Measurements from ENCODE around the gene NME3.
"Not testable (repeated sequence)": the region's sequence is repeated elsewhere in the genome, so short reads cannot be mapped to it uniquely, and the experiment has no call there.

NME3 gene
- total RNA-seq = 15.9 to 25.5 reads per million in 2 donors

DNA sequence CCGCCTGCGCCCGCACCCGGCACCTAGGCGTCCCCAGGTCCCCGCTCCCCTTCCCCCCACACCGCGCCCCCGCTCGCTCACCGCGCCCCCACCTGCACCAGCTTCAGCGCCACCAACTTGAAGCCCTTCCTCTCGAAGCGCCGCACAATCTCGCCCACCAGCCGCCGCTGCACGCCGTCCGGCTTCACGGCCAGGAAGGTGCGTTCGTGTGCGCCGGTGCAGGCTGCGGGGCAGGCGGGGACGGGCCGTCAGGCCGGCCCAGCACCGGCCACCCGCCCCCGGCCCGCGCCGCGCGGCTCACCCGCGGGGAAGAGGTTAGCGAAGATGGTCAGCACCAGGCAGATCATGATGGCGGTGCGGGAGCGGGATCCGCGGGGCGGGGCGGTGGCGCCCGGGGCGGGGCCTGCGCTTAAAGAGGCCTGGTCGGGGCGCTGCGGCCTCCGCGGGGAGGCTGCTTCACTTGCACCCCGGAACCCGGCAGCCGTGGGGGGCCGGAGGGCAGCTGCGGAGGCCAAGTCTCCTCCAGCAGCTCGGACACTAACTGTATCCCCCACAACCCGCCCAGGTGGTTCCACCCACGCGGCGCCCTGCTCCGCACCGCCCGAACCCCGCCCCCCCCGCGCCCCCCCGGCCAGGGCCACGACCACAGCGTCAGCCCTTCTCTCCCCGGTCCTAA lies at the start of gene NME3:
NME3 (minus strand) TSS at position 356 of the 676 bp plus-strand sequence; CDS start at position 347, 9 bp downstream.
- DNase-seq = peak; percentile 52 to 82 (median 67)

DNA sequence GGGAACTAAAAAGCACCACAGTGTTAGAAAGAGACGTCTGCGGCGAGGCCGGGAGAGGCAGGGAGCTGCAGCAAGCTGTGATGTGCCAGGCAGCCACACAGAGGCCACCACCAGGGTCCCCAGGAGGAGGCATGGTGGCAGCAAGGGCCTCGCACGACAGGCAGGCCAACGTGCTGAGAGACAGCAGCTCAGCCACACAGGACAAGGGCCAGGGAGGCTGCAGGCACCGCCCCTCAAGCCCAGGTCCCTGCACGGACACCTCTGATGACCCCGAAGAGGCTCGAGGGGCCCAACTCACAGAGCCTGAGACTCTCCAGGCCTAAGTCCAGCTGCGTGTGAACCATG lies 49.6 kb upstream of the NME3 start:
- no peak for DNase-seq

DNA sequence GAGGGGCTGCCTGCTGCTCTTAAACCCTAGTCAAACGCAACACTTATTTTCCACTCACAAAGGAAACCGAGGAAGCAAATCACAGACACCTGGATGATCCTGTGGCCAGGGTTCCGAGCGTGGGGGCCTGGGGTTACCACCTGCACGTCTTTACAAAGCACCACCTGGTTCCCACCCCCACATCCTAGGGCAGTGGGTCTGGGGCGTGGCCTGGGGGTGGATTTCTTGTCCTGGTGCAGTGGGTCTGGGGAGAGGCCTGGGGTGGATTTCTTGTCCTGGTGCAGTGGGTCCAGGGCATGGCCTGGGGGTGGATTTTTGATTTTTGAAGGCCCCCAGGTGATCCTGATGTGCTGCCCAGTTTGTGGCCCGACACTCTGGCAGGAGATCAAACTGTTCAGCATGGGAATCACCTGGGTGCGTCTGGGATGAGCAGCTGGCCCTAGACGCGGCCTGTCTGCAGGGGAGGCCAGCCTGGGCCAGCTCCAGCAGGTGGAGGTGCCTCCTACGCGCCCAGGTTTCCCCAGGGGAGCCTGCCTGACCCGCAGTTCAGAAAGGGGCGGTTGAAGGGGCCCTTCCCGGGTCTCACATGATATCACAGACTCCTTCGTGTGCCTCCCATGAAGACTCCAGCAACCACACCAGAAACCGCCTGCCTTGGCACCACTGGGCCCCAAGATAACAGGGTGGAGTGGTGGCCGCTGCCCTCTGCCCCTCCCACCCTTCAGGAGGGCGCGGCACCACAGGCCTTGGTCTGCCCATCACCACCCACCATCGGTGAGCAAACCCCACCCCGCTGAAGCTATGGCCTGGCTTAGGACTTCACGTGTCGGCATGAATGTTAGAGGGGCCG lies 49.0 kb upstream of the NME3 start:
- no peak for DNase-seq

DNA sequence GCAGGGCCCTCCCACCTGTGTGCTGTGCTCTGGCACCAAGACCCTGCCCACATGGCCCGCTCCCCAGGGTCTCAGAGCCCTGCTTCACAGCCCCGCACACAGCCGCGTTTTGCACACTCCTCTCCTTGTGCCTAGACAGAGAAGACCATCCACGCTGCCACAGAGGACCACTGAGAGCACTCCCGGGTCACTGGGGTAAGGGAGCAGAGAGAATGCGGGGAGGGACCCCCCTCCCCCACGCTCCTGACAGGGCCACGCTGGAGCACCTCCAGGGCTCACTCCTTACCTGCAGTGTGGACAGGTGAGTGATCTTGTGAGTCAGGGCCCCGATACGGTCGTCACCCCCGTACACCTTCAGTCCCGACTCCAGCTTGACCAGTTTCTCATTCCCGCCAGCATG lies 48.3 kb upstream of the NME3 start:
- DNase-seq = no peak

DNA sequence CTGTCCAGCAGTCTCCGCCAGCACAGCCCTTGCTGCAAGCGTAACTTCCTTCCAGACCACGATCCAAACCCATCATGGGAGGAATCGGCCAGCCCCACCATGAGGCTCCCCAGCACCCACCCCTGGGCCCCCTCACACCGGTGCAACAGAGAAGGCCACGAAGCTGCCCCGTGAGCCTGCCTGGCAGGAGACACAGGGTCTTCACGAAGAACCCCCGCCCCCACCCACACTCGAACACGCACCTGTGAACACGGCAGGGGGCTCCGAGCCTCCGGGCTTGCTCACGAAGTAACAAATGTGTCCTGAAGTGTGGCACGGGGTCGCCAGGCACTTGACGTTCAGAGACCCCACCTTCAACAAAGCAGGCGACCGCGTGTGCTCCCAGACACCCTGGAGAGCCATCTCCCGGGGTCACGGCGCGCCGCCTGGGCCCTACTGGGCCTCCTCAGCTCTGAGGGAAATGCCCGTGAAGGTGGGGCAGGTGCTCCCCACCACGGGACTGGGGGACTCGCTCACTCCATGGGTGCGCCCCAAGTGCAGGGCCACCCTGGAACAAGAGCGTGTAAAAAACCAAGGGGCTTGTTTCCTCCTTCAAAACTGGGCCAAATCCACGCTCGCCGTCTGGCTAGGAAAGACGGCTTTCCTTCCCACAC lies 47.7 kb upstream of the NME3 start:
- DNase-seq = no peak

DNA sequence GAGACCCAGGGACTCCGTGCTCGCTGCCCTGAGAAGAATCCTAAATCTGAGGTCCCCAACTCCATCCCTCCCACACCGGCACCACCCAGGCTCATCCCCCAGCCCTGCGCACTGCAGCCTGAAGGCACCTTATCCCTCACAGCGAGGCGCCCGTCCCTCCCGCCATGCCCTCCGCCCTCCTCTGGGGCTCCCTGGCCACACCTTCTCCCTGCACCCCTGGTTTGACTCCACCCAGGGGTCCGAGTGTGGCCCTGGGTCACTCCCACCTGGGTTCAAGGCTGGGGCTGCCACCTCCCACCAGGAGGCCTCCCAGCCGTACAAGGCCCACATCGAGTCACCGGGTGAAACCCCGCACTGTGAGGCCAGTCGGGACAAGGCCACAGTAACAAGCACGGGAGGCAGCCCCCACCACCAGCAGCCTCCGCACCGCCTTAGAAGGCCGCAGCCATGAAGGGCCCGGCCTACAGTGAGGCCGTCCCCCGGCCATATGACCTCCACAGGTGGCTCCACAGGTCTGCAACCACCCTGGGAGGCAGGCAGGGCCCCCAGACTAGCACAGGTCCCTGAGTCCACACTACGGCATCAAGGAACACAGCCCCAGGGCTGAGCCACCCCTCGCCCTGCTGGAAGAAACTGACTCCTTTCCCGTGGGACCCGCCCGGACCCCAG lies 47.0 kb upstream of the NME3 start:
- DNase-seq = no peak

DNA sequence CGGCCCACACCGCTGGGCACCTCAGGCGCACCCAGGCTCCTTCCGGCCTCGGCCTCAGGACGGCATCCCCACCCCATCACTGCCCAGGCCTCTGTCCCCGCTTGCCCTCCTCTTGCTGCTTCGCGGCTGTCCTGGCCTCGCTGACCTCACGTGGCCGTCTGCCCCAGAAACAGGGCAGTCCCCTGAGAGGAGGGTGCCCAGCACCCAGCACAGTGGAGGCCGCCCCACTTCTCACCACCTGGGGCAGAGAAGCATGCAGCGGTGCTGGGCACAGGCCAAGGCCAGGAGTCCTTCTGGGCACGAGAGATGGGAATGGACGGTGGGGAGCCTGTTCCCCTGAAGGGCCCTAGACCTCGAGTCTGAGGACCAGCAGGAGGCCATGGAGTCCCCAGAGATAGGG lies 46.4 kb upstream of the NME3 start:
- DNase-seq = no peak

DNA sequence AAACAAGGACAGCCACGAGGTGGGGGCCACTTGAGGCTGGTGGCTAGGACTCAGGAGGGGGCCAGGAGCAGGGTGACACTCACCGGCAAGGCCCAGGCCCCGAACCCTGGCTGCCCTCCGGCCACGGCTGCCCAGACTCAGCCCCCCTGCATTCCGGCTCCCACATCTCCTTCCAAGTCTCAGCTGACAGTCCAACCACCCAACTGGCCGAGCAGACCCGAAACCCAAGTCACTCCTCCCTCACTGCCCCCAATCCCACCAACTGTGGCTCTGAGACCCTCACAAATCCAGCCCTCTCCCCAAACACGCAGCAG lies 45.9 kb upstream of the NME3 start:
- no peak for DNase-seq

DNA sequence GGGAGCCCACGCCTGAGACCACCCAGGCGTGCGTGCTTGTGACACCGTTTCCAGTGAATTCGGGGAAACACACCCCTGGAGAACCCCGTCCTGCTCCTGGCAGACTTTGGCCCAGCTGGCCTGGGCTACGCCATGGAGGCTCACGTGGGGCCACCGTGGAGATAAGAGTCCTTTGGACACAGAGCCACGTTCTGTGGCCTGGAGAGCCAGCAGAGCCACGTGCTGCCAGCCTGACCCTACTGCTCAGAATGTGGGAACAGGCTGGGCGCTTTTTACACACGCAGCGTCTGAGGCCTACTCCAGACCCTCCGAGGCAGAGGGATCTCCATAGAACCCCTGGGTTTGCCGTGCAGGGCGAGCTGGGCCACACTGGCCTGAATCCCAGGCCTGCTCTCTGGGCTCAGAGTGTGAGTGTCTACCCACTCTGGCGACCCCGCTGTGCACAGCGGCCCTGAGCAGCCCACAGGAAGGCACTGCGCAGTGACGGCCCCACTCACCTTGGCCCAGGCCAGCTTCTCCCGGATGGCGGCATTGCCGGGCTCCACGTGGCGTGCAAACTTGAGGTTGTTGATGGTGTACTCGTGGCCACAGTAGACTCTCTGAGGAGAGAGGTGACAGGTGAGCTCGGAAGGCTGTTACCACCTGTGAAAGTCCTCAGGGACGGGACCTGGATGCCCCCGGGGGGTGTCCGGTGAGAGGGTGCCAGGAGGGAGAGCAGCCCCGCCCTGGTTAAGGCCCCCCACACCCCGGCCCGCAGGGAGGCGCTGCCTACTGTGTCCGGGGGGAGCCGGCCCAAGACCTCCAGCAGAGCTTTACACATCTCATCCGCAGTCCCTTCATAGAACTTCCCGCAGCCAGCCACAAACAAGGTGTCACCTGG lies 45.3 kb upstream of the NME3 start:
- DNase-seq = no peak

DNA sequence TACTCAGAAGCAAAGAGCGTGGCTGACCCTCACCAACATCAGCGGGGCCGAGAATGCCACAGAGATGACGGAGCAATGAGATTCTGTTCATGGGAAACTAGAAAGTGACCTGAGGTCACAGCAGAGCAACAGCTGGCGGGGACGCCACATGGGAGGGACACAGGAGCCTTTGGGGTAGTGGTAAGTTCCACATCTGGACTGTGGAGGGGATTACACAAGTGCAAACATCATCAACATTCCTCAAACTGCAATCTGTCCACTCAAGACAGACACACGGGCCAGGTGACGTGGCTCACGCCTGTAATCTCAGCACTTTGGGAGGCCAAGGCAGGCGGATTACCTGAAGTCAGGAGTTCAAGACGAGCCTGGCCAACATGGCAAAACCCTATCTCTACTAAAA lies 44.1 kb upstream of the NME3 start:
- no peak for DNase-seq

DNA sequence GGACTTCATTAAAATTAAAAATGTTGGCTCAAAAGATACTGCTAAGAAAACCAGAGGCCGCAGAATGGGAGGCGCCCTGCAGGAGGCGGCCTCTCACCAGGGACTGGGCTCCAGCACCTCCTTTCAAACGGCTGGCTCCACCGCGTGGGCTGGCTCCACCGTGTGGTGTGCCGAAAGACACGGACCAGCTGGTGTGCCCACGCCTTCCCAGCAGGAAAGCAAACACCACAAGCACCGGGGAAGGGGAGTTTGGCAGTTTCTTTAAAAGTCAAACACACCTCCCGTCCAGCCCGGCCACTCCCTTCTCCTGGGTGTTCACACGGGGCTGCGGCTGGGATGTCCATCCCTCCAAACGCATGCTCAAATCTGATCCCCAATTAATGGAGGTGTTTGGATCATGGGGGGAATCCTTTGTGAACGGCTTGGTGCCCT lies 41.4 kb upstream of the NME3 start:
- peak in 2 of 5 experiments; percentile 30 to 56 for DNase-seq

DNA sequence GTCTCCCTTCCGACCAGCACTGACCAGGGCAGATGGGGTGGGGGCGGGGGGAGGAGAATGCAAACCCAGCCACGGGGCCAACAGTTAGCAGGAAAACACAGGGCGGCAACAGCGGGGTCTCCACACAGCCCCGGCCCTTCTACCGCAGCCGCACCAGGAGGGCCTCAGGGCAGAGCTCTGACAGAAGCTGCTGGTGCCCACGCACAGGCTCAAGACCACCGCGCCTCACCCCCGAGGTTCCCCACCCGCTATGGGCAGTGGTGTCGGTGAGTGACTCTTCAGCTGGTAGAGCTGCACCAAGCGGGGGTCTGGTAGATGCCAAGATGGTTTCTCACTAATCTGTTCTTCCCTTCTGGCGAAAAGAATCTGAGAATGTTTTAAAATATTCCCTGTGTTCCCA lies 39.2 kb upstream of the NME3 start:
- no peak for DNase-seq

DNA sequence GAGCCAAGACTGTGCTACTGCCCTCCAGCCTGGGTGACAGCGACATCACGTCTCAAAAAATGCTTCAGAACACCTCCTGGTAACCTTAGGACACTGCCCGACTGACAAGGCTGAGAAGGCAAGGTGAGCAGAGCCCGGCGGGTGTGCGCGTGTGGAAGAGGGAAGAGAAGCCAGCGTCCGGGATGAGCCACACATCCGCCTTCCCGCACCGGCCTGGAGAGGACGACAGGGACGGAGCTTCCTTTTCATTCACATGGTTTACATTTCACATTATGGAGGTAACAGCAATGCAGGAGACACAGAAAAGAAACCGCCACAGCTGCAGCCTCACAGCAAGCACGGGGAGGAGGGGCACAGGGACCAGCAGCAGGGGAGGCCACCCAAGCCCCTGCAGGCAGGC lies 38.8 kb upstream of the NME3 start:
- no peak for DNase-seq

DNA sequence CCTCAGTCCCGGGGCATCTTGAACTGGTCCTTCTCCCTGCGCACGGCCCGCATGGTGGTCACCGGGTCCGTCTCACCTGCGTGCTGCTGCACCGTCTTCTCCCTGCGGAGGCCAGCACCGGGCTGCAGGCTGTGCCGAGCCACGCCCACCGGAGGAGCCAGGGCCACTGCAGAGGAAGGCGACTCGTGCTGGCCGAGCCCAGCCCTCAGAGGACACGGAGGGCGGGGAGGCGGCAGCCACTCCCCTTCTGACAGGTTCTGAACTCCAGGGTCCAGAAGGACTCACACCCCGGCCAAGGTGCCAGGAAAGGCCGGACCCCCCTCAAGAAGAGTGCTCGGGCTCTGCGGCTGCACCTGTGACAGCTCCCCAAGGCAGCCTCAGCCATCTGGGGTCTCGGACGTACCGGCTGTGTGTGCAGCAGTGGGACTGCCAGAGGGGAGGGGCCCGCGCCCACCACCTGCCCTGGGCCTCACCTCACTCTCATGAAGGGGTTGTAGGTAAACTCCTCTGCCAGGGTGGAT lies 38.0 kb upstream of the NME3 start:
- no peak for DNase-seq

DNA sequence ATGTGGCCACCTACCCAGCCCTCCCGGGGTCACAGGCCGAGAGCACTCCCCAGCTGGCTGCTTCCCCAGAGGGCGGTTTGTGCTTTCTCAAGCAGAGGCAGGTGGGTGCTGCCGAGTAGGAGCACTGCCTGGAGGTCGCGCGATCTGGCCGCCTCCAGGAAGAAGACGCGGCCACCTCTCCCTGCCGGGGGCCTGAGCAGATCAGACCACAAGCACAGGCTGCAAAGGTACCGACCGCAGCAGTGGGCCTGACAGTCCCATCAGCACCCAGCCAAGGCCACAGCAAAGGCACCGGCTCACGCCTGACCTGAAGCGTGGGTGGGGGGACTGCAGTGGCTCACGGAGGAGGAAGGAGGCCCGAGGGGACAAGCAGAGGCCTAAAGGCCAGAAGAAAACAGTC lies 37.3 kb upstream of the NME3 start:
- no peak for DNase-seq

DNA sequence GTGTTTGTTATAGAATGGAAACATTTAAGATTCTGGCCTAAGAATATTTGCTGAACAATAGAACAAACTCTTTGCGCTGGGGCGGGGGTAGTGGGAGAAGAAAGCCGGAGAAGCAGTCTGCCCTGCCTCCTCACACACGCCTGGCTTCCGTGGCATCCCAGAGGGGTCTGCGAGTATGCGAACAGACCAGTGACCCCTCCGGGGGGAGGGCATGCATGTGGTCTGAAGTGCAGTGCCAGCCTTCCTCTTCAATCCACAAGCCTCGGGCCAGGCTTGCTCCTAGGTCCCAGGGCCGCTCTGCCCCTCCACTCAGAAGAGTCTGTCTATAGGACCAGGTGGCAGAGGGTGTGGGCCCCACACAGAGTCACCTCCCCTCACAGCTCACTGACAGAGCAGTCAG lies 36.3 kb upstream of the NME3 start:
- DNase-seq = no peak

DNA sequence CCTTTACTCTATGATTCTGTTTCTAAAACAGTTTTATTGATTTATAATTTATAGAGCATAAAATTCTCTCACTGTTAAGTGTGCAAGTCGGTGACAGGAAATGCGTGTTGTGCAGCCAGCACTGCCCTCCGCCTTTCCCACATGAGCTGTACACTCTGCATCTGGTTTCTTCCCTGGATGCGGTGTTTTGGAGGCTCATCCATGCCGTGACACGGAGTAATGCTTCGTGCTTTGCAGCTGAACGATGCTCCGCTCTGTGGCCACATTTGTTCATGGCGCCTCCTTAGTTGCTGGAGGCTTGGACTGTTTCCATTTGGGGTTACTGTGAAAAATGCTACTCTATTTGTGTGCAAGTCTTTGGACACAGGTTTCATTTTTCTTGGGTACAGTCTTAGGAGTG lies 29.4 kb upstream of the NME3 start:
- no peak for DNase-seq

DNA sequence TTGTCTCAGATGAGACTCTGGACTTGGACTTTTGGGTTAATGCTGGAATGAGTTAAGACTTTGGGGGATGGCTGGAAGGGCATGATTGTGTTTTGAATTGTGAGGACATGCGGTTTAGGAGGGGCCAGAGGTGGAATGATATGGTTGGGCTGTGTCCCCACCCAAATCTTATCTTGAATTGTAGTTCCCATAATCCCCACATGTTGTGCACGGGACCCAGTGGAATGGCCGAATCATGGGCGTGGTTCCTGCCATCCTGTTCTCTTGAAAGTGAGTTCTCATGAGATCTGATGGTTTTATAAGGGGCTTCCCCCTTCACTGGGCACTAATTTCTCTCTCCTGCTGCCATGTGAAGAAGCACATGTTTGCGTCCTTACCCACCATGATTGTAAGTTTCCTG lies 27.9 kb upstream of the NME3 start:
- not testable (repeated sequence) for DNase-seq

DNA sequence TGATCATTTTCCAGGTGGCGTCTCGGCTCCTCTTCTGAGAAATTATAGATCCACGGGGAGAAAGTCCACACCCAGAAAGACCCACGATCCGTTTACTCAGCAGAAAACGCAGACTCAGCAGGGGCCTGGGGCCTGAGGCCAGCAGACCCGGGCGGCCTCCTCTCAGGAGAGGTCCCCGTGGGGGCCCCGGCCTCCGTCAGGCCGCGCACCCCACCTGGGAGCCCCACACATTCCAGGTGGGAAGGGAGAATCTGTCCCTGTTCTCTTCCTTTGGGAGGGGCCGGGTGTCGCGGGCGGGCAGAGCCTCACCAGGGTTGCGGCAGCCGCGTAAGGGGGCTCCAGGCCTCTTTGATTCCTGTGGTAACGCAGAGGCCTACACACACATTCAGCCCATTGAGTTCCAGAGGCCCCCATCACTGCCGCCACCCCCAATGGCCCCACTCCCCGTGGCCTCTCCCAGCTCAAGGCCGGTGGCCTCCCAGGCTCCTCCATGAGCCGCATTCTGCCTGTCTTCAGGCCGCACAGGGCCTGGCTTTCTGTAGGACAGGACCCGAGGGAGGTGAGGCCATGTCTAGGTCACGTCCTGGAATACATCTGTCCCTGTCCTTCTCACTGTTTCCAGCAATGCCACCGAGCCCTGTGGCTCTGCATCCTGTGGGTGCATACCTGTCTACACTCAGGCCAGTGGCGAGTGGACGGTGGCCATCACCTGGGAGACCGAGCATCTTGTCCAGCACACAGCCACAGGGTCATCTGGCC lies 23.7 kb upstream of the NME3 start:
- no peak for DNase-seq

DNA sequence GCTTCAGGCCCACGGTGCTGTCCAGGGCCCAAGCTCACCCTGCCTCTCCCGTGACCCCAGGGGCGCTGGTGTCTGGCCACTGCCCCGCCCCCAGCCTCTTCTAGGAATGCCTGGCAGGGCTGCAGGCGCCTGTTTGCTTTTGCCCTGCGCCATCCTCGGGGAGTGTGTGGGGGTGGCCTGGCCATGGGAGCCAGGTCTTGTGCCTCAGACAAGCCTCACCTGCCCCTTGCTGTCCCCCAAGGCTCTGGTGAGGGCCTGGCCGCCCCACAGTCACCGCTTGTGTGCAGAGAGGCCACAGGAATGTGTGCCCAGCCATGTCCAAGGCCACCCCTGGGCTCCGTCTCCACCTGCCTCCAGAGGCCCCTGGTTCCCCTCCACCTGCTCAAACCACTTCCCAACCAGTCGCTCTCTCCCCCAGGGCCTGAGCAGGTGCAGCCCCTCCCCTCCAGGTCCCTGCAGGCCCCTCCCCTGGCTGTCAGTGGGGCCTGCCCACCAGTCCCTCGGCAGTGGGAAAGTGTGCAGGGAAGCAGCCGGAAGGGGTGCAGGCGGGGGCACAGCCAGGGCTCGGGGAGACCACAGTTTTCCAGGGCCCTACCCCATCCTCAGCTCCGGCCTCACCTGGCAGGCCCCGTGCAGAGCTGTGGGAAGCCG lies 23.0 kb upstream of the NME3 start:
- DNase-seq = no peak

Measured in T-helper 2 cell (primary cell).